ENCODE data around the gene ZNF791.

The ZNF791 gene

DNA sequence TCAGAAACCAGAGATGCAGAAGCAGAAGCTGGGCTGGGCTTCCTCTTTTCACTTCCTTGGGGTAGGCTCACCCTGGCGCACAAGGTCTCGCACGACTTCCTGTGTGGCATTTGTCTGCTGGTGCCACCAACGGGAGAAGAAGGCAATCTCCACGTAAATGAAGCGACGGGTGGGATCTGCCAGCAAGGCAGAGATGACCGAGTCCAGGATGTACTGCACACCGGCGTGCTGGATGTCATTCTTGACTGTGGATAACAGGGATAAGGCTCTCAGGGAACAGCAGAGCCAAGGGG is 54.5 kb downstream of the ZNF791 start:
- no peaks in the 10 kb centered on the region for H3K27me3 ChIP-seq (ENCODE audit: insufficient read depth, low read length)
- H2AFZ ChIP-seq (ENCODE audit: low read depth, low read length) = no peak overlapping the region
- H3K9me3 ChIP-seq (ENCODE audit: low read length) = no peaks in the 10 kb centered on the region
- peaks cover 42% of the 10 kb centered on the region for H3K36me3 ChIP-seq (ENCODE audit: insufficient read depth, low read length)
- no peak overlapping the region for H3K4me3 ChIP-seq (ENCODE audit: low read length)
- H3K4me1 ChIP-seq (ENCODE audit: insufficient read depth, low read length) = peaks cover 34% of the 10 kb centered on the region

DNA sequence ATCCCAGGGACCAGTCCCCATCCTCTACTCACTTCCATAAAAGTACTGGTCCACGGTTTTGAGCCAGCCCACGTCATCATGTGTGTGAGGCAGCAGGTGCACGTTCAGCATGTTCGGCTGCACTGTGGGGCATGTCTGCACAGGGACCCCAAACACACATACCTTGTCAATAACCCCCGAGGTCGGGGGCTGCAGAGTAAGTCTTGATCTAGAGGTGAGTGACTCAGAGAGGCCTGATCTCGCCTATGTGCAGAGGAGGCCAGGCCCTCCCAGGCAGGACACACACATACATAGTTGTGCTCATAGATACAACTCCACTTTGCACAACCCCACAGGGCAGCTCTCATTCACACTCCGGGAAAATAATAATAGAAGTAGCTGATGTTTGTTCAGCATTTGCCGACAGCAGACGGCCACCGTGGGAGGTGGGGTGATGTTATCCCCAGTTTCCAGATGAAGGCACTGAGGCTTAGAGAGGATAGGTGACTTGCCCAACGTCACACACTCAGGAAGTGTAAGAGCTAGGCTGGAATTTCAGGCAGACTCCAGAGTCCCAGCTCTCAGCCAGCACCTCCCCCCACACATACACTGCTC is 55.0 kb downstream of the ZNF791 start:
- H3K4me1 ChIP-seq (ENCODE audit: insufficient read depth, low read length) = peaks cover 40% of the 10 kb centered on the region
- H3K27me3 ChIP-seq (ENCODE audit: insufficient read depth, low read length) = no peaks in the 10 kb centered on the region
- peak overlapping the region; percentile 64 for H3K4me3 ChIP-seq (ENCODE audit: low read length)
- no peaks in the 10 kb centered on the region for H3K9me3 ChIP-seq (ENCODE audit: low read length)
- H3K36me3 ChIP-seq (ENCODE audit: insufficient read depth, low read length) = peaks cover 42% of the 10 kb centered on the region
- H2AFZ ChIP-seq (ENCODE audit: low read depth, low read length) = peak overlapping the region; percentile 84

GRCh38 chr19:12666265-12667048 is 55.7 kb downstream of the ZNF791 start, which contains the start of the genes MAN2B1 and WDR83:
MAN2B1 (minus strand) TSS chr19:12666742; CDS start chr19:12666701, 41 bp downstream.
WDR83 (plus strand) TSS chr19:12666807; CDS start chr19:12669791, 2,984 bp downstream.
- Histone ChIP-seq H3K4me1 (ENCODE audit: insufficient read depth, low read length) (peaks cover 41% of the 10 kb centered on the region), H3K4me3 (ENCODE audit: low read length) (peak within 1 kb of the TSS; percentile 64), H3K9me3 (ENCODE audit: low read length) (no peaks in the 10 kb centered on the region), H3K36me3 (ENCODE audit: insufficient read depth, low read length) (peaks cover 36% of the 10 kb centered on the region), H3K27me3 (ENCODE audit: insufficient read depth, low read length) (no peaks in the 10 kb centered on the region), H2AFZ (ENCODE audit: low read depth, low read length) (peak within 1 kb of the TSS; percentile 84)

GRCh38 chr19:12667731-12668302 is 57.1 kb downstream of the ZNF791 start:
- Histone ChIP-seq H3K27me3 (ENCODE audit: insufficient read depth, low read length) (no peaks in the 10 kb centered on the region), H3K4me3 (ENCODE audit: low read length) (peak overlapping the region; percentile 91), H3K4me1 (ENCODE audit: insufficient read depth, low read length) (peaks cover 41% of the 10 kb centered on the region), H2AFZ (ENCODE audit: low read depth, low read length) (no peak overlapping the region), H3K36me3 (ENCODE audit: insufficient read depth, low read length) (peaks cover 35% of the 10 kb centered on the region), H3K9me3 (ENCODE audit: low read length) (no peaks in the 10 kb centered on the region)

GRCh38 chr19:12668346-12668745 is 57.6 kb downstream of the ZNF791 start:
- Histone ChIP-seq H2AFZ (ENCODE audit: low read depth, low read length) (no peak overlapping the region), H3K4me1 (ENCODE audit: insufficient read depth, low read length) (peaks cover 41% of the 10 kb centered on the region), H3K9me3 (ENCODE audit: low read length) (no peaks in the 10 kb centered on the region), H3K4me3 (ENCODE audit: low read length) (peak overlapping the region; percentile 91), H3K27me3 (ENCODE audit: insufficient read depth, low read length) (no peaks in the 10 kb centered on the region), H3K36me3 (ENCODE audit: insufficient read depth, low read length) (peaks cover 36% of the 10 kb centered on the region)

GRCh38 chr19:12668932-12669269 is 58.2 kb downstream of the ZNF791 start:
- Histone ChIP-seq H3K4me1 (ENCODE audit: insufficient read depth, low read length) (peaks cover 41% of the 10 kb centered on the region), H3K27me3 (ENCODE audit: insufficient read depth, low read length) (no peaks in the 10 kb centered on the region), H3K36me3 (ENCODE audit: insufficient read depth, low read length) (peaks cover 33% of the 10 kb centered on the region), H3K9me3 (ENCODE audit: low read length) (no peaks in the 10 kb centered on the region), H3K4me3 (ENCODE audit: low read length) (peak overlapping the region; percentile 91), H2AFZ (ENCODE audit: low read depth, low read length) (peak overlapping the region; percentile 69)

DNA sequence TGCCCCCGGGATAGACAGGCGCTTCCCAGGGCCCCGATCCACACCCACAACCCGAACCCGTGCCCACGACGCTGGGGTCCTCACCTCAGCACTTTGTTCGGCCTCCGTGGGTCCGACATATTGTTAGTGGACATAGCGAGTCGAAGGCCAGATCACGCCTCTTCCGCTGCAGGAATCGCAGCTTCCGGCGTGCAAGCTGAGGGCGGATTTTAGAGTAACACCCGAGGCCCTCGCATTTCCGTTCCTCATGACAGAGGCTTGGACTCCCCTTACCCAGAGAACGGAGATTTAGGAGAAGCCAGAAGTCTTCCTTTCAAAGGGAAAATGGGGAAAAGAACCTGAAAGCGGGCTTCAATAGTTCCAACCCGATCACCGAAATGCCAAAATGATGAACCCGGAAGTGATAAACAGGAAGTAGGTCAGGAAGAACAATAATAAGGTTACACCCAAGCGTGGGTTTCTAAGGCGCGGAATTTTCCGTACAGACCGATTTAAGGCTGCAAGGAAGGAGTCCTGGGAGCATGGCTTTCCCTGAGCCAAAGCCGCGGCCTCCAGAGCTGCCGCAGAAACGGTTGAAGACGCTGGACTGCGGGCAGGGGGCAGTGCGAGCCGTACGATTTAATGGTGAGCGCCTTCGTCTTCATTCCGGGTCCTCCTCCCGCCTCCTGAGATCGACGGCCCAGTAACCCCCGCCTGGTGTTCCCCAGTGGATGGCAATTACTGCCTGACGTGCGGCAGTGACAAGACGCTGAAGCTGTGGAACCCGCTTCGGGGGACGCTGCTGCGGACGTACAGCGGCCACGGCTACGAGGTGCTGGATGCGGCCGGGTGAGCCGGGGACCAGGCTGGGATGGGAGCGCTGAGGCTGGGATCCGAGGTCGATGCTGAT is 58.8 kb downstream of the ZNF791 start:
- Histone ChIP-seq H3K36me3 (ENCODE audit: insufficient read depth, low read length) (peaks cover 33% of the 10 kb centered on the region), H3K4me3 (ENCODE audit: low read length) (peak overlapping the region; percentile 91), H3K27me3 (ENCODE audit: insufficient read depth, low read length) (no peaks in the 10 kb centered on the region), H2AFZ (ENCODE audit: low read depth, low read length) (peak overlapping the region; percentile 69), H3K9me3 (ENCODE audit: low read length) (no peaks in the 10 kb centered on the region), H3K4me1 (ENCODE audit: insufficient read depth, low read length) (peaks cover 41% of the 10 kb centered on the region)

DNA sequence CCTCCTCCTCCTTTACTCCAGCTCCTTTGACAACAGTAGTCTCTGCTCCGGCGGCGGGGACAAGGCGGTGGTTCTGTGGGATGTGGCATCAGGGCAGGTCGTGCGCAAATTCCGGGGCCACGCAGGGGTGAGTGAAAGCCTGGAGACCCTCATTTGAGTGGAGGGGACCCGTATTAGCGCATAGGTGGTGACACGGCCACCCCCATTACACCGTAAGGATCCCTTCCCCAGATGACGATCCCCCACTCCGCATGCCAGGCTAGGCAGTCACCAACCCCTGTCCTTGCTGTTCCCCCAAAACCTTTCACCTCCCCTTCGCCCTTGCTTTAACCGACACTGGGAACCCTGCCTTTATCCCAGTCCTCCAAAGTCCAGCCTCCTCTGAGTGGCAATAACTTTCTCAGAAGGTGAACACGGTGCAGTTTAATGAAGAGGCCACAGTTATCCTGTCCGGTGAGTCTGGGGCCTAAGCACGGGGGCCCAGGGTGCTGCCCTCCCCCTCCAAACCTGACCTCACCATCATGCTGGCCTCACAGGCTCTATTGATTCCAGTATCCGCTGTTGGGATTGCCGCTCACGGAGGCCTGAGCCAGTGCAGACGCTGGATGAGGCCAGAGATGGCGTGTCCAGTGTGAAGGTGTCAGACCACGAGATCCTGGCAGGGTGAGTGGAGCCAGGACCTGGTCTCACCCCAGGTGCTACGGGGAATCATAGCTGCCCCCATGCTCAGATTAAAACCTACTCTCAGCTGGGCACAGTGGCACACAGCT is 59.6 kb downstream of the ZNF791 start:
- Histone ChIP-seq H2AFZ (ENCODE audit: low read depth, low read length) (no peak overlapping the region), H3K4me3 (ENCODE audit: low read length) (peak overlapping the region; percentile 91), H3K27me3 (ENCODE audit: insufficient read depth, low read length) (no peaks in the 10 kb centered on the region), H3K9me3 (ENCODE audit: low read length) (no peaks in the 10 kb centered on the region), H3K4me1 (ENCODE audit: insufficient read depth, low read length) (peaks cover 41% of the 10 kb centered on the region), H3K36me3 (ENCODE audit: insufficient read depth, low read length) (peaks cover 31% of the 10 kb centered on the region)

DNA sequence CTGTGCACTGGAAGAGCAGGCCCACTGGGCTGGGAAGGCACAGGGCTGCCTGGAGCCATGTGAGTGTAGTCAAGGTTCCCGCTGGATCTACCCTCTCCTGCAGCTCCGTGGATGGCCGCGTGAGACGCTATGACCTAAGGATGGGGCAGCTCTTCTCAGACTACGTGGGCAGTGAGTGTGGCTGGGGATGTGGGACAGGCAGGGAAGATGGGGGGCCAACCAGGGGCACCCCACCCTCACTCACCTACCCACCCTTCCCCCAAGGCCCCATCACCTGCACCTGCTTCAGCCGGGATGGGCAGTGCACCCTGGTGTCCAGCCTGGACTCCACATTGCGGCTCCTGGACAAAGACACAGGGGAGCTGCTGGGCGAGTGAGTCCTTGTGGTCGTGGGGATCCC is 62.0 kb downstream of the ZNF791 start:
- Histone ChIP-seq H3K9me3 (ENCODE audit: low read length) (no peaks in the 10 kb centered on the region), H2AFZ (ENCODE audit: low read depth, low read length) (no peak overlapping the region), H3K36me3 (ENCODE audit: insufficient read depth, low read length) (peaks cover 46% of the 10 kb centered on the region), H3K4me3 (ENCODE audit: low read length) (no peak overlapping the region), H3K4me1 (ENCODE audit: insufficient read depth, low read length) (peaks cover 23% of the 10 kb centered on the region), H3K27me3 (ENCODE audit: insufficient read depth, low read length) (no peaks in the 10 kb centered on the region)

DNA sequence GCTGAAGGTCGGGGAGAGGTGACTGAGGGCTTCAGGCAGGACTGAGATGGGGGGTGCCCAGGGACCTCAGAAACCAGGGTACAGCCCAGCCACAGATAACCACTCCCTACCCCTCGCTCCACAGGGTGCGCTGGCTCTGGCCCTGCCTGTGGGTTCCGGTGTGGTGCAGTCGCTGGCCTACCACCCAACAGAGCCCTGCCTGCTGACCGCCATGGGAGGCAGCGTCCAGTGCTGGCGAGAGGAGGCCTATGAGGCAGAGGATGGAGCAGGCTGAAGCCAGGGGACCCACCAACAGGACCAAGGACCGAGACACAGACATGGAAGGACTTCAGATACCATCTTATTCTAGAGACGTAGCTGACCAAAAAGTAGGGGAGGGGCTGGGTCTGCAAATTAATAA is 64.7 kb downstream of the ZNF791 start:
- Histone ChIP-seq H2AFZ (ENCODE audit: low read depth, low read length) (no peak overlapping the region), H3K4me3 (ENCODE audit: low read length) (no peak overlapping the region), H3K4me1 (ENCODE audit: insufficient read depth, low read length) (peaks cover 5% of the 10 kb centered on the region), H3K9me3 (ENCODE audit: low read length) (no peaks in the 10 kb centered on the region), H3K27me3 (ENCODE audit: insufficient read depth, low read length) (no peaks in the 10 kb centered on the region), H3K36me3 (ENCODE audit: insufficient read depth, low read length) (peaks cover 56% of the 10 kb centered on the region)

- no peaks in the 10 kb centered on the region for H3K4me1 ChIP-seq (ENCODE audit: insufficient read depth, low read length)
- peaks cover 53% of the 10 kb centered on the region for H3K36me3 ChIP-seq (ENCODE audit: insufficient read depth, low read length)
- H3K9me3 ChIP-seq (ENCODE audit: low read length) = no peaks in the 10 kb centered on the region
- H3K4me3 ChIP-seq (ENCODE audit: low read length) = no peak overlapping the region
- H3K27me3 ChIP-seq (ENCODE audit: insufficient read depth, low read length) = no peaks in the 10 kb centered on the region
- H2AFZ ChIP-seq (ENCODE audit: low read depth, low read length) = no peak overlapping the region
Measured at GRCh38 chr19:12675940-12676339, 65.2 kb downstream of the ZNF791 start.

- Histone ChIP-seq H3K4me1 (ENCODE audit: insufficient read depth, low read length) (no peaks in the 10 kb centered on the region), H2AFZ (ENCODE audit: low read depth, low read length) (no peak overlapping the region), H3K9me3 (ENCODE audit: low read length) (no peaks in the 10 kb centered on the region), H3K36me3 (ENCODE audit: insufficient read depth, low read length) (peaks cover 53% of the 10 kb centered on the region), H3K4me3 (ENCODE audit: low read length) (no peak overlapping the region), H3K27me3 (ENCODE audit: insufficient read depth, low read length) (no peaks in the 10 kb centered on the region)
Measured at GRCh38 chr19:12676384-12676792, 65.7 kb downstream of the ZNF791 start.
